Esophagus muscularis mucosa (tissue), 4 donors: Measurements from ENCODE around the gene CALML5.

Source experiments
- EP300 ChIP-seq: sonication (generic); formaldehyde crosslinking; IDR thresholded peaks from one replicate; pipeline ENCODE4 v1.6.1; 2017; ENCODE audit warnings: antibody characterized with exemption
- POLR2AphosphoS5 ChIP-seq, 2 donors: sonication (generic); formaldehyde crosslinking; IDR thresholded peaks; one replicate each; pipeline ENCODE4 v1.6.1; 2017; ENCODE audit warnings: antibody characterized with exemption in 2 of 2
- TF ChIP-seq, protein P1 (sequence below), 3 experiments: fragments of 200-600 bp in 2 of 3; fragments of 450-650 bp in 1 of 3; sonication (generic) in 2 of 3; IDR thresholded peaks; one replicate each; pipeline ENCODE4 v1.5.1; 2017 to 2019; ENCODE audit warnings: antibody characterized with exemption in 3 of 3, mild to moderate bottlenecking in 2 of 3, moderate library complexity in 1 of 3

DNA sequence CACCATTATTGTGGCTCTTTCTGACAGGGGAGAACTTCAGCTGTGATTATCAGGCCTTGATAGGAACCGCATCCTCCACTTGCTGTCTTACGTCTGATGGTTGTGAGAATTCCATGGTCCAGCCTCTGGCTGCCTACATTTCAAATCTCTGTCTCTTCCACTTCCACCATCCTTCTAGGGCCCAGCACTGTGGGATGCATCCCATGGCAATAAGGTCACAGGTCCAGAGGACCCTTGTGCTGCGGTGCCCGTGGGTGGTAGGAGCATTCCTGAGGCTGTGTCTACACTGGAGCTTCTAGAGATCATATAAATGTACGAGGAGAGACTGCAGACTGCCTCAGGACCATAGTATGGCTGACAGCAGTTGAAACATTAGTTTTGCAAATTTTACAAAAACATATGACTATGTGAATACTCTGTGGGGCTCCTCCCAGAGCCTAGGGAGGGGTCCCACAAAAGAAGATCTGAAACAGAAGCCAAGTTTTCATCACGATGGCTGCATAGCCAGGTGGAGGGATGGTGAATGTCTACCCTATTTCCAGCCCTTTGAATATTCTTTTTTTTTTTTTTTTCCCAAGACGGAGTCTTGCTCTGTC is 37.2 kb upstream of the CALML5 start:
- no peak for TF ChIP-seq POLR2AphosphoS5 (IDR thresholded peaks at IDR 0.05)
- TF ChIP-seq, protein P1, sequence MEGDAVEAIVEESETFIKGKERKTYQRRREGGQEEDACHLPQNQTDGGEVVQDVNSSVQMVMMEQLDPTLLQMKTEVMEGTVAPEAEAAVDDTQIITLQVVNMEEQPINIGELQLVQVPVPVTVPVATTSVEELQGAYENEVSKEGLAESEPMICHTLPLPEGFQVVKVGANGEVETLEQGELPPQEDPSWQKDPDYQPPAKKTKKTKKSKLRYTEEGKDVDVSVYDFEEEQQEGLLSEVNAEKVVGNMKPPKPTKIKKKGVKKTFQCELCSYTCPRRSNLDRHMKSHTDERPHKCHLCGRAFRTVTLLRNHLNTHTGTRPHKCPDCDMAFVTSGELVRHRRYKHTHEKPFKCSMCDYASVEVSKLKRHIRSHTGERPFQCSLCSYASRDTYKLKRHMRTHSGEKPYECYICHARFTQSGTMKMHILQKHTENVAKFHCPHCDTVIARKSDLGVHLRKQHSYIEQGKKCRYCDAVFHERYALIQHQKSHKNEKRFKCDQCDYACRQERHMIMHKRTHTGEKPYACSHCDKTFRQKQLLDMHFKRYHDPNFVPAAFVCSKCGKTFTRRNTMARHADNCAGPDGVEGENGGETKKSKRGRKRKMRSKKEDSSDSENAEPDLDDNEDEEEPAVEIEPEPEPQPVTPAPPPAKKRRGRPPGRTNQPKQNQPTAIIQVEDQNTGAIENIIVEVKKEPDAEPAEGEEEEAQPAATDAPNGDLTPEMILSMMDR (IDR thresholded peaks at IDR 0.05) = no peak
- TF ChIP-seq EP300 = no peak
